HCT116 (cell line): ENCODE measurements around the gene DRC7. TPM values are rescaled to one million over a fixed set of nuclear protein-coding genes. Genes with fewer than 3 reads are reported as not detected.

ENCODE experiments used
- CTCF ChIP-seq, 3 experiments: fragments of 200-600 bp in 1 of 3; sonication (generic) in 1 of 3; IDR thresholded peaks in 2 of 3; conservative IDR thresholded peaks in 1 of 3; 2 replicates each; pipeline ENCODE4 v1.5.1; 2012 to 2017; ENCODE audit warnings: low read depth in 2 of 3, low read length in 2 of 3, antibody characterized with exemption in 1 of 3, borderline replicate concordance in 1 of 3, control low read depth in 1 of 3, mild to moderate bottlenecking in 1 of 3, mixed read lengths in 1 of 3, mixed run types in 1 of 3, moderate library complexity in 1 of 3; ENCODE audit not compliant: insufficient read depth in 1 of 3
- EGR1 ChIP-seq: IDR thresholded peaks from 2 replicates; pipeline ENCODE4 v1.6.1; 2012; ENCODE audit warnings: low read depth
- JUND ChIP-seq: IDR thresholded peaks from 2 replicates; pipeline ENCODE4 v1.6.1; 2012
- REST ChIP-seq: IDR thresholded peaks from 2 replicates; pipeline ENCODE4 v1.6.1; 2012; ENCODE audit warnings: low read depth
- YY1 ChIP-seq: IDR thresholded peaks from 2 replicates; pipeline ENCODE4 v1.6.1; 2011; ENCODE audit warnings: low read length, low read depth, moderate library complexity, mild to moderate bottlenecking; ENCODE audit not compliant: insufficient replicate concordance; ENCODE audit errors: extremely low read depth
- total RNA-seq: library from RNA; stranded (reverse); gene quantifications from one replicate; pipeline ENCODE4 v1.2.1, GENCODE V29; 2021; ENCODE audit not compliant: unreplicated experiment

The DRC7 gene
- total RNA-seq, 1 experiment from 2014 or later: 0.91 TPM

GRCh38 chr16:57683636-57684545 is 10.7 kb upstream of the DRC7 start (continued):
- TF ChIP-seq CTCF (IDR thresholded peaks at IDR 0.05 in 2 of 3, conservative IDR thresholded peaks at IDR 0.05 in 1 of 3; ENCODE audit: borderline replicate concordance in 1 of 3, insufficient read depth in 1 of 3, low read depth in 2 of 3, low read length in 2 of 3): no peak
- TF ChIP-seq JUND: no peak
- no peak for TF ChIP-seq REST
- TF ChIP-seq YY1: no peak
- no peak for TF ChIP-seq EGR1
